ENCODE measurements around the gene ZCCHC8. TPM values are rescaled to one million over a fixed set of nuclear protein-coding genes. Genes with fewer than 3 reads are reported as not detected.

Gene ZCCHC8
- total RNA-seq, 4 donors from 2014 or later: 14.1 to 26.0 (median 20.2) TPM

GRCh38 chr12:122526683-122527477 is 26.1 kb upstream of the ZCCHC8 start, which contains the start of the genes KNTC1 and RSRC2:
TSS of gene KNTC1 (plus strand) at chr12:122527249. CDS start at chr12:122530064, 2,815 bp downstream.
TSS of gene RSRC2 (minus strand) at chr12:122526936. CDS start at chr12:122526853, 83 bp downstream.
- peaks cover 24 to 47% (median 31%) of the 10 kb centered on the region in 3 donors for H3K4me1 ChIP-seq
- H3K9me3 ChIP-seq: no peaks in the 10 kb centered on the region
- WGBS, 2 donors (ENCODE audit: low coverage in 1 of 2): 0 to 1% methylated on average over 6 to 11 of the region's 51 CpGs
- ATAC-seq: peak; percentile 97
- peaks cover under 1 to 11% of the 10 kb centered on the region in 2 donors for H3K36me3 ChIP-seq
- H3K27me3 ChIP-seq: no peaks in the 10 kb centered on the region
- peak within 1 kb of the TSS; percentile 70 to 97 for H3K4me3 ChIP-seq
- TF ChIP-seq EP300 (IDR thresholded peaks at IDR 0.05) (no peak), POLR2AphosphoS5 (IDR thresholded peaks at IDR 0.05) (peak; percentile 95), CTCF (IDR thresholded peaks at IDR 0.05) (no peak), POLR2A (IDR thresholded peaks at IDR 0.05) (peak; percentile 91 to 95)
- peak within 1 kb of the TSS; percentile 73 to 98 (median 93) for H3K27ac ChIP-seq

- peaks cover 24 to 73% (median 37%) of the 10 kb centered on the region in 3 donors for H3K4me1 ChIP-seq
- peak overlapping the region in 3 of 4 donors; percentile 11 to 67 (median 66) for H3K27ac ChIP-seq
- 5 to 10% methylated on average over 8 of the region's 8 CpGs for WGBS, 2 donors (ENCODE audit: low coverage in 1 of 2)
- H3K9me3 ChIP-seq: no peaks in the 10 kb centered on the region
- ATAC-seq: no peak
- peak overlapping the region; percentile 37 to 70 for H3K4me3 ChIP-seq
- peaks cover 27 to 33% of the 10 kb centered on the region in 2 donors for H3K36me3 ChIP-seq
- no peak for TF ChIP-seq EP300 (IDR thresholded peaks at IDR 0.05)
- H3K27me3 ChIP-seq: no peaks in the 10 kb centered on the region
These were observed 23.4 kb upstream of the ZCCHC8 start for GRCh38 chr12:122523846-122524718.

GRCh38 chr12:122523280-122523679 is 22.5 kb upstream of the ZCCHC8 start:
- Histone ChIP-seq H3K36me3 (peaks cover 32 to 41% of the 10 kb centered on the region in 2 donors), H3K4me1 (peaks cover 24 to 70% (median 37%) of the 10 kb centered on the region in 3 donors), H3K27me3 (no peaks in the 10 kb centered on the region), H3K4me3 (peak overlapping the region in 1 of 2 donors; percentile 70), H3K27ac (peak overlapping the region in 3 of 4 donors; percentile 8 to 67 (median 39)), H3K9me3 (no peaks in the 10 kb centered on the region)
- TF ChIP-seq POLR2AphosphoS5 (IDR thresholded peaks at IDR 0.05): no peak
- TF ChIP-seq EP300 (IDR thresholded peaks at IDR 0.05): no peak
- TF ChIP-seq CTCF (IDR thresholded peaks at IDR 0.05): no peak
- TF ChIP-seq POLR2A (IDR thresholded peaks at IDR 0.05): no peak
- 44 to 45% methylated on average over 3 to 8 of the region's 8 CpGs for WGBS, 2 donors (ENCODE audit: low coverage in 1 of 2)
- no peak for ATAC-seq

- no peak for ATAC-seq
- peaks cover 24 to 60% (median 30%) of the 10 kb centered on the region in 3 donors for H3K4me1 ChIP-seq
- peaks cover 49 to 67% of the 10 kb centered on the region in 2 donors for H3K36me3 ChIP-seq
- no peak overlapping the region for H3K27ac ChIP-seq
- H3K27me3 ChIP-seq: no peaks in the 10 kb centered on the region
- TF ChIP-seq EP300 (IDR thresholded peaks at IDR 0.05): no peak
- TF ChIP-seq POLR2A (IDR thresholded peaks at IDR 0.05): no peak
- no peak for TF ChIP-seq POLR2AphosphoS5 (IDR thresholded peaks at IDR 0.05)
- TF ChIP-seq CTCF (IDR thresholded peaks at IDR 0.05): no peak
- H3K4me3 ChIP-seq: no peak overlapping the region
- no peaks in the 10 kb centered on the region for H3K9me3 ChIP-seq
- 95 to 100% methylated on average over 1 to 4 of the region's 4 CpGs for WGBS, 2 donors (ENCODE audit: low coverage in 1 of 2)
These were observed 19.9 kb upstream of the ZCCHC8 start for GRCh38 chr12:122520676-122521075.

- peaks cover 21 to 56% (median 22%) of the 10 kb centered on the region in 3 donors for H3K4me1 ChIP-seq
- no peaks in the 10 kb centered on the region for H3K9me3 ChIP-seq
- no peak overlapping the region for H3K27ac ChIP-seq
- no peaks in the 10 kb centered on the region for H3K27me3 ChIP-seq
- TF ChIP-seq POLR2AphosphoS5 (IDR thresholded peaks at IDR 0.05) (no peak), EP300 (IDR thresholded peaks at IDR 0.05) (no peak), CTCF (IDR thresholded peaks at IDR 0.05) (no peak), POLR2A (IDR thresholded peaks at IDR 0.05) (no peak)
- ATAC-seq: no peak
- WGBS, 2 donors (ENCODE audit: low coverage in 1 of 2): 70 to 100% methylated on average over 1 of the region's 1 CpG
- H3K4me3 ChIP-seq: no peak overlapping the region
- peaks cover 53 to 79% of the 10 kb centered on the region in 2 donors for H3K36me3 ChIP-seq
These were observed 18.7 kb upstream of the ZCCHC8 start for GRCh38 chr12:122519418-122519817.

Measured in gastroesophageal sphincter (tissue), 4 donors.